Measurements from ENCODE around the gene PDE6H.

Gene PDE6H

DNA sequence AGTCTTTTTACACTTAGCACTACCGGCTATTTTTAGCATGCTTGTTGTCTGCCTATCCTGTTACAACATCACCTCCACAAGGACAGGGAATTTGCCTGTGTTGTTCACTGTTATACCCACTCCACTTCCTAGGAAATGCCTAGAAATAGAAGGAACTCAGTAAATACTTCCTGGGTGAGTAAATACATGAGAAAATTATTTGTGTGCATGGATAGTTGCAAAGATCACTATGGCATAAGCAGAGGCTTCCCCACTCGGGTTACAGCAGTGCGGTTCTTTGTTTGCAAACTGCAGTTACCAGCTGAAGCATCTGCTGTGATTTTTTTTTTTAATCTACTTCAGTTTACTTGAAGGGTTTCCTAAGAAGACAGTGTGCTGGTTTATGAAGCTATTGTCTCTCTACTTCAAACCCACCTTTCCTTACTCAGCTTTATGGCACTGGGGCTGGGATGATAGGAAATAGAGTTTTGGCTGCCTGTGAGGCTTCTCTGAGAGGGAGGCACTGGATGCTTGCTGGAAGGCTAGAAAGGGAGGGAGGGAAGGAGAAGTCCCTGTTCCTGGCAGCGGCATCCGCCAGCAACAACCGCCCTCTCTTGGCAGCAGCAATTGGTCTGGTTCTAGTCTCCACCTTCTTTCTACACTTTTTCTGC lies 29.0 kb downstream of the PDE6H start:
- Histone ChIP-seq H3K27me3 (replicated peaks; ENCODE audit: control insufficient read depth, insufficient read depth, low read length) (no peaks in the 10 kb centered on the region), H3K36me3 (ENCODE audit: control insufficient read depth, insufficient read depth, low read length) (no peaks in the 10 kb centered on the region), H3K4me3 (replicated peaks; ENCODE audit: low read depth, low read length) (no peak overlapping the region)
- no peak for DNase-seq (ENCODE audit: extremely low read depth, insufficient read length)
- TF ChIP-seq CTCF (IDR thresholded peaks at IDR 0.05; ENCODE audit: insufficient read depth, low read length, poor library complexity, severe bottlenecking) = no peak

DNA sequence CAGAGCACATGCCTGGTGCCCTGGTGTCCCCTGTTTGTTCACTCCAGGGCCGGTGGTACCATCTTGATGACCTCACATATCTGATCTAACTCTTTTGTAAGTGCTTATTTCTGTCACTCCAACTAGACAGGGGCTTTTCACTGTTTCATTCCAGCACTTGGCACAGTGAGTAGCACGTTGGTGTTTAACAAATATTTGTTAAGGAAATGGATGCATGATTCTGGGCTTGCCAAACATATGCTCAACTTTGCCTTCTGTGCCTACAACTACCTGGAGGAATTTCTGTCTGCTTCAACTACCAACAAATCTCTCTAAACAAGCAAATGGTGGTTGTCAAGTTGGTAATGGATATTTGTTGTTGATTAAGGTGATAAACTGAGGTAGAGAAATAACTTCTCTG lies 31.6 kb downstream of the PDE6H start:
- Histone ChIP-seq H3K36me3 (ENCODE audit: control insufficient read depth, insufficient read depth, low read length) (no peaks in the 10 kb centered on the region), H3K27me3 (replicated peaks; ENCODE audit: control insufficient read depth, insufficient read depth, low read length) (no peaks in the 10 kb centered on the region; the same call in 1 of the 2 replicates), H3K4me3 (replicated peaks; ENCODE audit: low read depth, low read length) (no peak overlapping the region)
- DNase-seq (ENCODE audit: extremely low read depth, insufficient read length) = no peak
- TF ChIP-seq CTCF (IDR thresholded peaks at IDR 0.05; ENCODE audit: insufficient read depth, low read length, poor library complexity, severe bottlenecking) = no peak

DNA sequence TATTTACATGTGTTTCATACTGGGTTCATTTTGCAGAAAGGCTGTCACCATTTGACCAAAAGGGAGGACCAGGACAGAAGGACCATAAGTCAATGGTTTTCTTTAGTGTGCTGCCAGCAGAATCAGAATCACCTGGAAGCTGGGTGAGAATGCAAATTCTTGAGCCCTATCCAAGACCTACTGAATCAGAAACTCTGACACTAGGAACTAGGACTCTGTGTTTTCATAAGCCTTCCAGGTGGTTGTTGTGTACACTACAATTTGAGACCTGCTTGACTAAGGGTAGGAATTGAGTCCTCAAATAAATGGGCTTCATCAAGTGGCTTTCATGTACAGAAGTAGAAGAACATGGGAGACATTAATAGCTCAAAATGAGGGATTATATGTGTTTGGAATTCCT lies 32.2 kb downstream of the PDE6H start:
- H3K27me3 ChIP-seq (replicated peaks; ENCODE audit: control insufficient read depth, insufficient read depth, low read length) = no peaks in the 10 kb centered on the region; the same call in 1 of the 2 replicates
- no peaks in the 10 kb centered on the region for H3K36me3 ChIP-seq (ENCODE audit: control insufficient read depth, insufficient read depth, low read length)
- no peak for TF ChIP-seq CTCF (IDR thresholded peaks at IDR 0.05; ENCODE audit: insufficient read depth, low read length, poor library complexity, severe bottlenecking)
- no peak overlapping the region for H3K4me3 ChIP-seq (replicated peaks; ENCODE audit: low read depth, low read length)
- DNase-seq (ENCODE audit: extremely low read depth, insufficient read length) = no peak

DNA sequence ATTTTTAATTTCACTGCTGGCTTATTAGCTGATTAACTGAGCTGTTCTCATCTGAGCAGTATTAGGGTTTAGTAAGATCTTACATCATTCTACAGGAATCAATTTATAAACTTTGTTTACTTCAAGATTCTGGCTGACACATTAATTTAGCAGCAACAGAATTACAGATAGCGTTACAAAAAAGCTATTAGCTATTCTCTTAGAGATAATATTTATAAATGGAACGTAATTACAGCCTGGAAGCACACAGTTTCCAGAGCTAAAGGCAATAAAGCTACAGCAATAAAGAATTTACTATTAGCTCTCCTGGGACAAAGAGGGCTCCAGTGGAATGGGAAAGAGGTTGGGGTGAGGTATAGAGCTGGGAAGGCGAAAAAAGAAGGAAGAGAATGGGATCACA lies 34.7 kb downstream of the PDE6H start:
- Histone ChIP-seq H3K4me3 (replicated peaks; ENCODE audit: low read depth, low read length) (no peak overlapping the region), H3K27me3 (replicated peaks; ENCODE audit: control insufficient read depth, insufficient read depth, low read length) (no peaks in the 10 kb centered on the region; the same call in 1 of the 2 replicates), H3K36me3 (ENCODE audit: control insufficient read depth, insufficient read depth, low read length) (no peaks in the 10 kb centered on the region)
- DNase-seq (ENCODE audit: extremely low read depth, insufficient read length) = no peak
- TF ChIP-seq CTCF (IDR thresholded peaks at IDR 0.05; ENCODE audit: insufficient read depth, low read length, poor library complexity, severe bottlenecking) = no peak

- Histone ChIP-seq H3K36me3 (ENCODE audit: control insufficient read depth, insufficient read depth, low read length) (no peaks in the 10 kb centered on the region), H3K4me3 (replicated peaks; ENCODE audit: low read depth, low read length) (no peak overlapping the region), H3K27me3 (replicated peaks; ENCODE audit: control insufficient read depth, insufficient read depth, low read length) (no peaks in the 10 kb centered on the region; the same call in 1 of the 2 replicates)
- no peak for DNase-seq (ENCODE audit: extremely low read depth, insufficient read length)
- peak; percentile 27 for TF ChIP-seq CTCF (IDR thresholded peaks at IDR 0.05; ENCODE audit: insufficient read depth, low read length, poor library complexity, severe bottlenecking)
Measured at GRCh38 chr12:15011162-15011561, 38.3 kb downstream of the PDE6H start.

Measured in GM06990 (cell line).